Esophagus muscularis mucosa (tissue), 4 donors: ENCODE results near the gene MRPL18. TPM values are rescaled to one million over a fixed set of nuclear protein-coding genes. Genes with fewer than 3 reads are reported as not detected.
"Not testable (repeated sequence)": the region's sequence is repeated elsewhere in the genome, so short reads cannot be mapped to it uniquely, and the experiment has no call there.

Source experiments
- DNase-seq: peaks from one replicate; pipeline ENCODE4 v3.0.0-alpha.2; 2017; ENCODE audit errors: extremely low spot score
- H3K27ac ChIP-seq, 4 donors: fragments of 200-600 bp; sonication (generic); replicated peaks in 1 of 4; 1 replicate in 3 of 4; 2 replicates in 1 of 4; pipeline ENCODE4 v1.5.1; 2016 to 2019; ENCODE audit warnings: mild to moderate bottlenecking in 1 of 4
- H3K27me3 ChIP-seq, 4 donors: fragments of 200-600 bp; sonication (generic); one replicate each; pipeline versions ENCODE4 v1.5.1 to v1.6.0; 2016 to 2019
- H3K36me3 ChIP-seq, 4 donors: fragments of 200-600 bp; sonication (generic); one replicate each; pipeline ENCODE4 v1.5.1; 2016 to 2019
- H3K4me1 ChIP-seq, 4 donors: fragments of 200-600 bp; sonication (generic); one replicate each; pipeline ENCODE4 v1.5.1; 2016 to 2019
- H3K4me3 ChIP-seq, 4 donors: fragments of 200-600 bp; sonication (generic); 1 replicate in 2 of 4; 2 replicates in 2 of 4; pipeline ENCODE4 v1.5.1; 2016 to 2019; ENCODE audit warnings: mild to moderate bottlenecking in 4 of 4, moderate library complexity in 1 of 4
- H3K9me3 ChIP-seq, 4 donors: fragments of 200-600 bp; sonication (generic); 1 replicate in 3 of 4; 2 replicates in 1 of 4; pipeline ENCODE4 v1.5.1; 2016 to 2019
- CTCF ChIP-seq, 3 experiments: fragments of 200-600 bp in 2 of 3; fragments of 450-650 bp in 1 of 3; sonication (generic) in 2 of 3; IDR thresholded peaks; one replicate each; pipeline ENCODE4 v1.5.1; 2017 to 2019; ENCODE audit warnings: antibody characterized with exemption in 3 of 3, mild to moderate bottlenecking in 2 of 3, moderate library complexity in 1 of 3
- EP300 ChIP-seq: sonication (generic); formaldehyde crosslinking; IDR thresholded peaks from one replicate; pipeline ENCODE4 v1.6.1; 2017; ENCODE audit warnings: antibody characterized with exemption
- POLR2A ChIP-seq: fragments of 450-650 bp; IDR thresholded peaks from one replicate; pipeline ENCODE4 v1.6.1; 2017; ENCODE audit warnings: antibody characterized with exemption, moderate library complexity, mild to moderate bottlenecking, low read depth
- POLR2AphosphoS5 ChIP-seq, 2 donors: sonication (generic); formaldehyde crosslinking; IDR thresholded peaks; one replicate each; pipeline ENCODE4 v1.6.1; 2017; ENCODE audit warnings: antibody characterized with exemption in 2 of 2
- WGBS: methylation state at CpG from one replicate; pipeline ENCODE4 v1.1.5; 2018; 5-methylcytosine and 5-hydroxymethylcytosine counted together
- intact Hi-C: fragments of 100-400 bp; cut with DNase I; formaldehyde crosslinking; loops from one replicate; pipeline ENCODE4 v1.15.1; 2023
- total RNA-seq, 4 donors: library from RNA; depleted of rRNA; stranded (reverse); fragments of >200 nt; gene quantifications; one replicate each; pipeline versions ENCODE4 v1.1.0 to v1.2.1, GENCODE V29; 2016

MRPL18 gene
- total RNA-seq, 4 donors from 2014 or later: 63.3 to 92.9 (median 69.2) TPM

GRCh38 chr6:159790956-159791598 lies 810 bp downstream of the MRPL18 start:
- intact Hi-C loops: loop anchor here (10.0 kb wide), 2 partner anchors 184 to 244 kb away; no protein-coding TSS in a partner anchor
- H3K4me3 ChIP-seq: peak overlapping the region; percentile 87 to 100 (median 97)
- peak overlapping the region; percentile 96 to 99 (median 97) for H3K27ac ChIP-seq
- H3K27me3 ChIP-seq: no peaks in the 10 kb centered on the region
- TF ChIP-seq POLR2A: no peak
- TF ChIP-seq POLR2AphosphoS5 (IDR thresholded peaks at IDR 0.05): no peak
- no peak for TF ChIP-seq EP300
- TF ChIP-seq CTCF (IDR thresholded peaks at IDR 0.05): no peak
- H3K4me1 ChIP-seq: peaks cover 38 to 75% (median 65%) of the 10 kb centered on the region in 4 donors
- H3K36me3 ChIP-seq: peaks cover 0 to 58% (median 36%) of the 10 kb centered on the region in 4 donors
- DNase-seq: no peak
- no peaks in the 10 kb centered on the region for H3K9me3 ChIP-seq
- WGBS: 19% methylated on average over 13 of the region's 18 CpGs

GRCh38 chr6:159794976-159795375 lies 4.7 kb downstream of the MRPL18 start:
- H3K27me3 ChIP-seq, H3K27ac ChIP-seq, DNase-seq, H3K9me3 ChIP-seq, H3K4me3 ChIP-seq: not testable (repeated sequence)
- intact Hi-C loops: loop anchor here (10.0 kb wide), 2 partner anchors 180 to 240 kb away; no protein-coding TSS in a partner anchor
- Histone ChIP-seq H3K4me1 (peaks cover 22 to 54% (median 43%) of the 10 kb centered on the region in 4 donors), H3K36me3 (peaks cover 12 to 68% (median 58%) of the 10 kb centered on the region in 4 donors)
- WGBS: 77% methylated on average over 6 of the region's 8 CpGs

GRCh38 chr6:159797554-159797953 lies 7.3 kb downstream of the MRPL18 start:
- H3K27ac ChIP-seq: no peak overlapping the region

GRCh38 chr6:159800141-159800865 lies 10.0 kb downstream of the MRPL18 start, which contains the start of gene PNLDC1:
PNLDC1 (plus strand) TSS chr6:159800276; CDS start chr6:159800308, 32 bp downstream.
- intact Hi-C loops: no loop called here
- Histone ChIP-seq H3K27me3 (no peaks in the 10 kb centered on the region), H3K4me3 (no peak within 1 kb of the TSS), H3K4me1 (peaks cover 0 to 11% (median 5%) of the 10 kb centered on the region in 4 donors), H3K9me3 (no peaks in the 10 kb centered on the region), H3K36me3 (peaks cover 12 to 53% (median 46%) of the 10 kb centered on the region in 4 donors), H3K27ac (no peak within 1 kb of the TSS)
- WGBS: 86% methylated on average over 49 of the region's 50 CpGs
- TF ChIP-seq POLR2AphosphoS5 (IDR thresholded peaks at IDR 0.05): no peak
- TF ChIP-seq EP300: no peak
- TF ChIP-seq CTCF (IDR thresholded peaks at IDR 0.05): no peak
- no peak for TF ChIP-seq POLR2A
- DNase-seq: no peak

More at GRCh38 chr6:159797554-159797953, 7.3 kb downstream of the MRPL18 start:
- Histone ChIP-seq H3K9me3 (no peaks in the 10 kb centered on the region), H3K36me3 (peaks cover 12 to 75% (median 61%) of the 10 kb centered on the region in 4 donors), H3K4me1 (peaks cover 7 to 35% (median 25%) of the 10 kb centered on the region in 4 donors), H3K27me3 (no peaks in the 10 kb centered on the region), H3K4me3 (no peak overlapping the region)
- intact Hi-C loops: loop anchor here (10.0 kb wide), 2 partner anchors 177 to 237 kb away; no protein-coding TSS in a partner anchor
- no peak for TF ChIP-seq POLR2A
- TF ChIP-seq CTCF (IDR thresholded peaks at IDR 0.05): no peak
- TF ChIP-seq POLR2AphosphoS5 (IDR thresholded peaks at IDR 0.05): no peak
- TF ChIP-seq EP300: no peak
- no peak for DNase-seq
- WGBS: 84% methylated on average over 1 of the region's 1 CpG

GRCh38 chr6:159801935-159802334 lies 11.7 kb downstream of the MRPL18 start:
- Histone ChIP-seq H3K27me3 (no peaks in the 10 kb centered on the region), H3K4me3 (no peak overlapping the region), H3K4me1 (no peaks in the 10 kb centered on the region), H3K36me3 (peaks cover 12 to 39% (median 36%) of the 10 kb centered on the region in 4 donors), H3K9me3 (no peaks in the 10 kb centered on the region), H3K27ac (no peak overlapping the region)
- DNase-seq: no peak
- WGBS: 96% methylated on average over 8 of the region's 8 CpGs
- TF ChIP-seq CTCF (IDR thresholded peaks at IDR 0.05) (no peak), EP300 (no peak), POLR2AphosphoS5 (IDR thresholded peaks at IDR 0.05) (no peak), POLR2A (no peak)
- intact Hi-C loops: no loop called here
